Measurements from ENCODE around the gene ALPG. TPM values are rescaled to one million over a fixed set of nuclear protein-coding genes. Genes with fewer than 3 reads are reported as not detected.

The ALPG gene
- total RNA-seq, 1 donor from 2014 or later = 2.4 TPM

DNA sequence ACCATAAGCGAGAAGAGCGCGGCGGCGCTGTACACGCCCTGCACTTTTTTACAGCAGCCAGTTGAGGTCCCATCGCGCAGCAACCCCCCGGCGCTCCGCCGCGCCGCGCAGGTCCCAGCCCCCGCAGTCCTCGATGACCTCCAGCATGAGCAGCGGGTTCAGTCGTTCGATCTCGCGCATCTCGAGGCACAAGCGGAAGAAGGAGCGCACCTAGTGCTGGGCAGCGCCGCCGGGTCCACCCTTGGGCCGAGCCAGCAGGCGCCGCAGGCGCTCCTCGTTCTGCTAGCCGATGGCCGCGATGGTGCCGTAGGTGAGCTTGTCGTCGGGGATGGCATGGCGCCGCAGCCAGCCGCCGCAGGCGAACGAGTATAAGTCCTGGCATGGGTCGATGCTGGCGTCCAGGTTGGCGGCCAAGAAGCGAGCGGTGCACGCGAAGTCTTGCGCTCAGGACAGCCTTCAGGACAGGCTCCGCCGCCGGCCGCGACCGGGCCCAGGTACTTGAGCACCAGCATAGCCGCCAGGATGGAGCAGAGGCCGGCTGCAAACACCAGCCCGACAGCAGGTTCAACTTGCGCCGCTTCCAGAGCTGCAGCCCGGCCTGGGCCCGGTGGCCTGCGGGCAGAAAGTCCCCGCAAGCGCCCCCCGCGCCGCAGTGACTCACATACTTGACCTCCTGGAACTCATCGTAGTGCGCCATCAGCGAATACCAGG lies 19.7 kb upstream of the ALPG start:
- H3K36me3 Mint-ChIP-seq (ENCODE audit: unreplicated experiment) = peaks cover 10% of the 10 kb centered on the region
- peaks cover 2% of the 10 kb centered on the region for H3K9me3 Mint-ChIP-seq (ENCODE audit: unreplicated experiment)
- no peak for DNase-seq
- no peak overlapping the region for H3K27ac Mint-ChIP-seq (ENCODE audit: unreplicated experiment)
- H3K4me1 Mint-ChIP-seq (ENCODE audit: low read depth, unreplicated experiment) = peaks cover 1% of the 10 kb centered on the region
- peaks cover 32% of the 10 kb centered on the region for H3K27me3 Mint-ChIP-seq (ENCODE audit: unreplicated experiment)
- H3K4me3 Mint-ChIP-seq (ENCODE audit: unreplicated experiment) = peak overlapping the region; percentile 57
- TF ChIP-seq, protein P1, sequence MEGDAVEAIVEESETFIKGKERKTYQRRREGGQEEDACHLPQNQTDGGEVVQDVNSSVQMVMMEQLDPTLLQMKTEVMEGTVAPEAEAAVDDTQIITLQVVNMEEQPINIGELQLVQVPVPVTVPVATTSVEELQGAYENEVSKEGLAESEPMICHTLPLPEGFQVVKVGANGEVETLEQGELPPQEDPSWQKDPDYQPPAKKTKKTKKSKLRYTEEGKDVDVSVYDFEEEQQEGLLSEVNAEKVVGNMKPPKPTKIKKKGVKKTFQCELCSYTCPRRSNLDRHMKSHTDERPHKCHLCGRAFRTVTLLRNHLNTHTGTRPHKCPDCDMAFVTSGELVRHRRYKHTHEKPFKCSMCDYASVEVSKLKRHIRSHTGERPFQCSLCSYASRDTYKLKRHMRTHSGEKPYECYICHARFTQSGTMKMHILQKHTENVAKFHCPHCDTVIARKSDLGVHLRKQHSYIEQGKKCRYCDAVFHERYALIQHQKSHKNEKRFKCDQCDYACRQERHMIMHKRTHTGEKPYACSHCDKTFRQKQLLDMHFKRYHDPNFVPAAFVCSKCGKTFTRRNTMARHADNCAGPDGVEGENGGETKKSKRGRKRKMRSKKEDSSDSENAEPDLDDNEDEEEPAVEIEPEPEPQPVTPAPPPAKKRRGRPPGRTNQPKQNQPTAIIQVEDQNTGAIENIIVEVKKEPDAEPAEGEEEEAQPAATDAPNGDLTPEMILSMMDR (IDR thresholded peaks at IDR 0.05; ENCODE audit: partially characterized antibody, unreplicated experiment) = no peak

DNA sequence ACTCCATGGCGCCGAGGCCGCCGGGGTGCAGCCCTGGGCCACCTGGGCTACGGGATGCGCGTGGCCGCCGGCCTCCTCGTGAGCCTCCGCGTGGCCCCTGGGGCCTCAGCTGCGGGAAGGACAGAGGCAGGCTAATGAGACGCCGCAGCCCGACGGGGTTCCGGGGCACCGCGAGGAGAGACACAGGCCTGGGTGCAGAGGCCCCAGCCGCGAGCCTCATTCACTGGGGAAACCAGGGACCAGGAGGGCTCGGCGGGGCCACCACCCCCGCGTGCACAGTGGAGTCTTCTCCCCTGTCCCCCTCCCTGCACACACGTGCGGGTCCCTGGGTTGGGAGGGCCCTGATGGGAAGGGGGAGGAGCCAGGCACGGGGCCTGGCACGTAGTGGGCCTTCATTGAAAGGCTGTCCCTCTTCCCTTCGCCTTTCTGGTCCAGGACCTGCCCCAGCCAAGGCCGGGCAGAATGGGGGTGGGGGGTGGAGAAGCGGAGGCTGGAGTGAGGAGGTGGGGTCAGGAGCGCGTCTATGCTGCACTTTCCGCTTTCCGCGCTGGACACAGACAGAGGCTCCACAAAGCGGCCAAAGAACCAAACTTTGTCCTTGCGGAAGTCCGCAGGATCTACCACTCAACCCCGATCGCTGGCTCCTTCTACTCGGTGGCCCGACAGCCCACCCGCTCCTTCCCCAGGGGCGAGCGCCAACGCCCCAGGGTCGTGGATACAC lies 19.0 kb upstream of the ALPG start:
- peaks cover 2% of the 10 kb centered on the region for H3K9me3 Mint-ChIP-seq (ENCODE audit: unreplicated experiment)
- H3K27me3 Mint-ChIP-seq (ENCODE audit: unreplicated experiment) = peaks cover 32% of the 10 kb centered on the region
- peaks cover 1% of the 10 kb centered on the region for H3K4me1 Mint-ChIP-seq (ENCODE audit: low read depth, unreplicated experiment)
- DNase-seq = no peak
- H3K27ac Mint-ChIP-seq (ENCODE audit: unreplicated experiment) = no peak overlapping the region
- peaks cover 10% of the 10 kb centered on the region for H3K36me3 Mint-ChIP-seq (ENCODE audit: unreplicated experiment)
- H3K4me3 Mint-ChIP-seq (ENCODE audit: unreplicated experiment) = no peak overlapping the region
- TF ChIP-seq, protein P1 (IDR thresholded peaks at IDR 0.05; ENCODE audit: partially characterized antibody, unreplicated experiment) = no peak

DNA sequence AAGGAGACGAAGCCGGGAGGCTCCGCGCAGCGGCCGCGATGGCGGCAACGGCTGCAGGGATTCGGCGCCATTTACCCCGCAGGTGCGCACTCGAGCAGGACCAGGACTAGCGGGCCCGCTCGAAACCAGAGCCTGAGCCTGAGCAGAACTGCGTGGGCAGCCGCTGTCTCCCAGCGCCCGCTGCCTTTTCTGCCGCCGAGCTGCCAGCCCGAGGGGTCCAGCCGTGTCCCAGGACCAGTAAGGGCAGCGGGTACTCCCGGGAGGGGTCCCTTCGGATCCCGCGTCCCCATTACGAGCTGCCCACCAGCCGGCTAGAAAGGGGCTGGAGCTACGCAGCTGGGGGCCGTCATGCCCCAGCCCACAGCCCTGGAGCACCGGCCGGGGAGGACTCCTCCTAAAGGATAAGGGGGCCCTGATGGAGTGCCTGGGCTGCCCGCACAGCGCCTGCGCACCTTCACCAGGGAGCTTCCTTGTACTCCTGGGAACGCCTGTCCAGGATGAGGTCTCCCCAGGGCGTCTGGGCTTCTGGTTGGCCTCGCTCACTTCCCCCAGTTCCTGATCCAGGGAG lies 18.2 kb upstream of the ALPG start:
- Mint-ChIP-seq H3K27me3 (ENCODE audit: unreplicated experiment) (peaks cover 30% of the 10 kb centered on the region), H3K4me1 (ENCODE audit: low read depth, unreplicated experiment) (peaks cover 1% of the 10 kb centered on the region), H3K4me3 (ENCODE audit: unreplicated experiment) (no peak overlapping the region), H3K36me3 (ENCODE audit: unreplicated experiment) (peaks cover 10% of the 10 kb centered on the region), H3K27ac (ENCODE audit: unreplicated experiment) (no peak overlapping the region), H3K9me3 (ENCODE audit: unreplicated experiment) (peaks cover 2% of the 10 kb centered on the region)
- DNase-seq = no peak
- TF ChIP-seq, protein P1 (IDR thresholded peaks at IDR 0.05; ENCODE audit: partially characterized antibody, unreplicated experiment) = no peak

DNA sequence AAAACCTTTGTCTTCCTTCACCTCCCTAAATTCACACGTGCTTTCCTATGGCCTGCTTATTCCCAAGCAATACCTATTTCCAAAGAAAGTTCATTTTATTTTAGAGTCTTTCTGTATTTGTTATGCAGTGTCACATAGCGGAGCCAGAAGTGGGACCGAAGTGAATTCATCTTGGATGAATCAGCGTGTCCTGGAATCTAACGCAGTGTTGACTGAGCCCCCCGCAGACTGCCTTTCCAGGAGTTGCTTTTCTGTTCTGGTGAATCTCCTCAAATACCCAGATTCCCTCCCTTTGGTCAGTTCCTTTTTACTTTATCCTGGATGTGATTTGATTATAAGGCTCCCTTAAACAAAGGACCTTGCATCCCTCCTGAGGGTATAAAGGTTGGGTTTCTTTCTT lies 17.3 kb upstream of the ALPG start:
- peaks cover 1% of the 10 kb centered on the region for H3K4me1 Mint-ChIP-seq (ENCODE audit: low read depth, unreplicated experiment)
- H3K27me3 Mint-ChIP-seq (ENCODE audit: unreplicated experiment) = peaks cover 30% of the 10 kb centered on the region
- H3K36me3 Mint-ChIP-seq (ENCODE audit: unreplicated experiment) = peaks cover 10% of the 10 kb centered on the region
- TF ChIP-seq, protein P1 (IDR thresholded peaks at IDR 0.05; ENCODE audit: partially characterized antibody, unreplicated experiment) = no peak
- H3K4me3 Mint-ChIP-seq (ENCODE audit: unreplicated experiment) = peak overlapping the region; percentile 67
- H3K9me3 Mint-ChIP-seq (ENCODE audit: unreplicated experiment) = peaks cover 2% of the 10 kb centered on the region
- H3K27ac Mint-ChIP-seq (ENCODE audit: unreplicated experiment) = no peak overlapping the region
- DNase-seq = no peak

DNA sequence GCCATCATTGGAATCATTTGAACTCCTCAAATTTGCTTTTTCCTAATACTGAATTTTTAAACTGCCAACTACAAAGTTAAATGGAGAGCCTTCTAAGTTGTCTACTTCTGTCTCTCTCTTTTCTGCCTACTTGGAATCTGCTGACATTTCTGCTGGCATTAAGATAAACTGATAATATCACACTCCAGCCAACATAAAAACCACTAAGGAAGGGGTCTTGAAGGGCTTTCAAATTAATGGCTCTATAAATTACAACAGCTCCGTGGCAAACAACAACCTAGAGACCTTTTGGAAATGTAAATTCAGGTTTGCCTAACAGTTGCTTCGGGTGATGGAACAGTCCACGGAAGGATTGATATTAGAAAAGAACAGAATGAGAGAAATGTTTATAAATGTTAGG lies 16.0 kb upstream of the ALPG start:
- no peak overlapping the region for H3K27ac Mint-ChIP-seq (ENCODE audit: unreplicated experiment)
- DNase-seq = no peak
- peaks cover 21% of the 10 kb centered on the region for H3K27me3 Mint-ChIP-seq (ENCODE audit: unreplicated experiment)
- peaks cover 2% of the 10 kb centered on the region for H3K9me3 Mint-ChIP-seq (ENCODE audit: unreplicated experiment)
- TF ChIP-seq, protein P1 (IDR thresholded peaks at IDR 0.05; ENCODE audit: partially characterized antibody, unreplicated experiment) = no peak
- no peak overlapping the region for H3K4me3 Mint-ChIP-seq (ENCODE audit: unreplicated experiment)
- H3K4me1 Mint-ChIP-seq (ENCODE audit: low read depth, unreplicated experiment) = peaks cover 1% of the 10 kb centered on the region
- peaks cover 10% of the 10 kb centered on the region for H3K36me3 Mint-ChIP-seq (ENCODE audit: unreplicated experiment)

All from glutamatergic neuron (in vitro differentiated cells).